RKO (cell line): ENCODE data around the gene ZMYND8.
"Not testable (repeated sequence)": the region's sequence is repeated elsewhere in the genome, so short reads cannot be mapped to it uniquely, and the experiment has no call there.

Experiments used
- DNase-seq: peaks from one replicate; pipeline ENCODE4 v3.0.0-alpha.2; 2016; ENCODE audit warnings: low spot score

Gene ZMYND8

GRCh38 chr20:47202733-47203667, 153.5 kb downstream of the ZMYND8 start:
- no peak for DNase-seq

DNA sequence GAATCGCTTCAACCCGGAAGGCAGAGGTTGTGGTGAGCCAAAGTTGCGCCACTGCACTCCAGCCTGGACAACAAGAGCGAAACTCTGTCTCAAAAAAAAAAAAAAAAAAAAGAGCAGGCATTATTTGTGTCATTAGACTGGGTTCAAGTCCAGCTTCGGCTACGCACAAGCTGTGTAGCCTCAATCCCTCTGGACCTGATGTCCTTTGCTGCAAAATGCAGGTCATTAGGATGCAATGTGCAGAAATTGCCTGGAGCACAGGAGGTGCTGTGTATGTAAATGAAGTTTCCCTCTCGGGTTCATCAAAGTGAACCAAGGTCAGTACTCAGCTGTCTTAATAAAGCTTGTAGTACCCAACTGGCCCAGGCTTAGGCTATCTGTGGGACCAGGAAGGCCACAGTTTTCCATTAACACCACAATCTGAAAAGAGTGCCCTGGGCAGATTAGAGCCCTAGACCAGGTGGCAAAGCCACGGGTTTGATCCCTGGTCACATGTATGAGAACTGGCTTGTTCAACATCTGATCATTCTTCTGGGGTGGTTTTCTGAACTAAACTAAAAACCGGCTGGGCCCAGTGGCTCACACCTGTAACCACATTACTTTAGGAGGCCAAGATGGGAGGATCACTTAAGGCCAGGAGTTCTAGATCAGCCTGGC, 155.3 kb downstream of the ZMYND8 start:
- DNase-seq: no peak

DNA sequence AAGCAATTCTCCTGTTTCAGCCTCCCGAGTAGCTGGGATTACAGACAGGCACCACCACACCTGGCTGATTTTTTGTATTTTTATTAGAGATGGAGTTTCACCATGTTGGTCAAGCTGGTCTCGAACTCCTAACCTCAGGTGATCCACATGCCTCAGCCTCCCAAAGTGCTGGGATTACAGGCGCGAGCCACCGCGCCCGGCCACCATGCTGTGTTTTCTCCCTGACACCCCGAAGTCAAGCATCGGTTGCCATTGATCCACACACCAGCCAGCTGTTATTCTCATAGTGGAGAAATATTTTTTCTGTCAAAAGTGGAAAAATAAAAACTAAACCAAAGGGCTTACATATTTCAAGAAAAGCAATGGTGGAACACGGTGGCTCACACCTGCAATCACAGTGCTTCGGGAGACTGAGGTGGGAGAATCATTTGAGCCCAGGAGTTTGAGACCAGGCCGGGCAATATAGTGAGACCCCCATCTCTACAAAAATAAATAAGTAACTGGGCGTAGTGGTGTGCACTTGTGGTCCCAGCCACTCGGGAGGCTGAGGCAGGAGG, 157.4 kb downstream of the ZMYND8 start:
- no peak for DNase-seq

DNA sequence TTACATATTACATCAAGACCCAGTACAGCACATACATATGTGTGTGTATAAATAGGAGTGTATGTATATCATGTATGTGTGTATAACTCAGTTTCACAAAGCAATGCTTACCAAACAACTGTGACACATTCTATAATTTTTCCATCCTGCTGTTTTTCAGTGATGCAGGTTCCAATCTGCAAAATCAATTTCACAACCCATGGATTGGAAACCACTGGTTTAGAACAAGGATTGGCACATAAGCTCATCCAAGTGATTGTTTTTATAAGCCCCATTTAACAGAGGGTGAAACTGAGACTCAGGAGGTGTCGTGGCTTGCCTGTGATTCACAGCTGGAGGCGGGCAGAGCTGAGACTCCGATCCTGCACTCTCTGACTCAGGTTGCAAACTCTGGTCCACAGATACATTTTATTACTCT, 158.2 kb downstream of the ZMYND8 start:
- peak; percentile 52 for DNase-seq

DNA sequence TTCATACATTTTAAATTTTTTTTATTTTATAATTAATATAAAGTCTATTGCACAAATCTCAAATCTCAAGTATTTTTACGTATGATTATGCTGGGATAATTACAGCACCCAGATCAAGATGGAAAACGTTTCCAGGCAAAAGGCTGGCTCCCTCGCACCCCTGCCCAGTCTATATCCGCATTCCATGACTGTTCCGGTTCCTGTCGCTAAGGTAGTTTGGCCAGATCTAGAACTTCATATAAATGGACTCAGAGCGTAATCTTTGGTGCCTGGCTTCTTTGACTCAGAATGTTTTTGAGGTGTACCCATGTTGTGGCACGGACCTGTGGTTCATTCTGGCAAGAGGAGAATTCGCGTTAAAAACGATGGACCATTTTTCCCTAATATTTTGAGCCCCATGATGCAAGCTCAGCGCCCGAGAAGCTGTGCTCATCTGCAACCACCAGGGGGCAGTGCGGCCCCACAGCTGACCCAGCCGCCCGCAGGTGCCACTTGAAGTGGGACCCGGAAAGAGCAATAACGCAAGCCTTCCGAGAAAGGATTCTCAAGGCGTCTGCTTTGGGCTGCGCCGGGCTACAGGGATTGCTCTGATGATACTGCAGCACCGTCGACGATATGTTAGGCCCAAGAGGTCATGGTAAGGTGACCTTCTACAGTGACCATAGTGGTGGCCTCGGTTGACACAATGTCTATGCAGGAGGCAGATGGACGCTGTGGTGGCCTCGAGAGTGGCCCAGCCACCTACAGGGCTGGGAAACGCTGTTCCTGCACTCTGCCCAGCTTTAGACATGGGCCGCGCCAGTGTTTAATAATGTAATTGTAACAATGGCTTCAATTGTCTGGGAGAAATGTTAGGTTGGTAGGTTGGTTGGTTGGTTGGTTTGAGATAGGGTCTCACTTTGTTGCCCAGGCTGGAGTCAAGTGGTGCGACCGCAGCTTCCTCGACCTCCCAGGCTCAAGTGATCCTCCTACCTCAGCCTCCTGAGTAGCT, 160.1 kb downstream of the ZMYND8 start:
- peak; percentile 70 for DNase-seq

DNA sequence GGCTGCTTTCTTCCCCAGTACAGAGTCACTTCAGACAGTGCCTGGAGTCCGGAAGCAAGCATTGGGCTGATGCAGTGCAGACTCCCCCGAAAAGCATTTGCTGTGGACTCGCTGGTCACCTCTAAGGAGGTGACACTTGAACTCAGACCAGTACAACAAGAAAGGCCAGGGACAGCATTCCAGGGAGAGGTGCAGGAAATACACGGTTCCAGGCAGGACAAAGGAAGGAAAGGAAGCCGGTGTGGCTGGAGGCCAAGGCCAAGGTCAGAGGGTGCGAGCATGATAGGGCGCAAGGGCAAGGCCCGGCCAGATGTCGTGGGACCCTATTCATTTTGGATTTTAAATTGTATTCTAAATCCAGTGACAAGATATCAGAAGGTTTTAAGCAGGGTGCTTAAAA, 160.9 kb downstream of the ZMYND8 start:
- DNase-seq: no peak

DNA sequence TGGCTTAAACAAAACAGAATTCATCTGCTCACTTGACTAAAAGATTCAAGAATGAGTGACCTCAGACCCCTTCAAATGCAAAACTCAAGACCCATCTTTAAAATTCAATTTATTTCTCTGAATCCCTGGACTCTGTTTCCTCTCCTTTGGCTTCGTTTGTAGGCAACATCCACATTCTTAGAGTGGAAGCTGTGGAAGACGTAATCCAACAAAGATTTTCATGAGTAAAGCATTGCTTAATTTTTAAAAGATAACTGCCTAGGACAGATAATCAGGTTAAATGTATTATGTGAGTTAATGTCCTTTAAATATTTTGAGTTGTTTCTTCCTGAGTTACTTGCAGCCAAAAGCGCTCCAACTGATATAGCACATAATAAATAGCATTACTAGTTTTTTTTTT, 164.5 kb downstream of the ZMYND8 start:
- DNase-seq: no peak

DNA sequence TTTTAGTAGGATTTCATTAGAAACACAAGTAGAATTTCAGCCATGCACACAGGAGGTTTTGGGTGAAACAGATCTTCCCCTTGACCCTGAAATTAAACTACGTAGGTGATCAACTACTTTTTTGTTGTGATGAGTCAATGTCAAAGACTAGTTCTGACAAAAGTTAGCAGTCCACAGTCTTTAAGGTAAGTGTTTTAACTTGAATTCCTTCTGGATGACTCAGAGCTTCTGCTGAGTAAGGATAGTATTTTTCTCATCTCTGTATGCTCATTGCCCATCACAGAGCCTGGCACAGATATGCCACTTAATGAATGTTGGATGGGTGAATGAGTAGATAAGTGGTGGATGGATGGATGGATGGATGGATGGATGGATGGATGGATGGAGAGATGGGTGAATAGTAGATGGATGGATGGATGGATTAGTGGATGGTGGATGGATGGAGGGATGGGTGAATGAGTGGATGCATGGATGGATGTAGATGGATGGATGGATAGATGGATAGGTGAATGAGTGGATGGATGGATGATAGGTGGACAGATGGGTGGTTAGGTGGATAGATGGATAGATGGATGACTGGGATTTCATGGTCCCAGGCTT, 165.3 kb downstream of the ZMYND8 start:
- peak; percentile 31 for DNase-seq

GRCh38 chr20:47189060-47189459, 167.4 kb downstream of the ZMYND8 start:
- DNase-seq: no peak

DNA sequence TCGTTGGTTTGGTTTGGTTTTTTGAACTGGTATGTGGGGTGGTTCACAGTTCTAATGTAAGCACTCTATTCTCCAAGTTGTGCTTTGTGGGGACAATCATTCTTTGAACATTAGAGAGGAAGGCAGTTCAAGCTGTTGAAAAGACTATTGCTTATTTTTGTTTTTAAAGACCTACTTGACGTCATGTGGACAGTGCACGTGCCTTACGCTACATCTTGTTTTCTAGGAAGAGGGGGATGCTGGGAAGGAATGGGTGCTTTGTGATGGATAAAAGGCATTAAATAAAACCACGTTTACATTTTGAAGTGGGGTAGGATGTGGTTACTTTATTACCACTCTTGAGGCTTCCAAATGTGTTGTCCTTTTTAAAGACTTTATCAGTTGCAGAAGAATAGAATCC, 168.0 kb downstream of the ZMYND8 start:
- no peak for DNase-seq

DNA sequence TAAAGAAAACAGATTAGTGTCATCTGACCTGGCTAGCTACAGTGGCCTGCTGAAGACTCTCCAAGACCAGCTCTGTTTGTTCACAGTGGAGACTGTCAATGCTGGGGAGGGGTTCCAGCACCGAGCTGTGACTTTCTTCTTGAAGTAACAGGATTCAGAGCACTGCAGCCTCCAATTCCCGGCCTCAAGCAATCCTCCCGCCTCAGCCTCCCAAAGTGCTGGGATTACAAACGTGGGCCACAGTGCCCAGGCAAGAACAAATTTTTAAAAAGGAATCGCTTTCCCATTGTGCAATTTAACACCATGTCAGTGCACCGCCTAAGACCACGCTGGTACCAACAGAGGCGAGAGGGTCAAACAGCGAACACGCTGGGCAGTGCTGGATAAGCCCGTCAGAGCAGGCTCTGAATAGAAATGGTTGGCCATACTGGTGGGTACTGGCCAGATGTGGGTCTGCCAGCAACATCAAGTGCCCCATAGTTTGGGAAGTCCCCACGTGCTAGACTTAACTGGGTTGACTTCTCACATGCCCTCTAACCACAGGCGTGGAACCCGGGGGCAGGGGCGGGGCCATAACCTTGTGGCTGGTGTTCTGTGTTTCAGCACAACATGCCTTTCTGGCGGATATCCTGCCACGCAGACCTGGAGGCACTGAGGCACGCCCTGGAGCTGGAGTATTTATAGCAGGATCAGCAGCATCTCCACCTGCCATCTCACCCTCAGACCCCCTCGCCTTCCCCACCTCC, 168.9 kb downstream of the ZMYND8 start:
- DNase-seq: no peak

DNA sequence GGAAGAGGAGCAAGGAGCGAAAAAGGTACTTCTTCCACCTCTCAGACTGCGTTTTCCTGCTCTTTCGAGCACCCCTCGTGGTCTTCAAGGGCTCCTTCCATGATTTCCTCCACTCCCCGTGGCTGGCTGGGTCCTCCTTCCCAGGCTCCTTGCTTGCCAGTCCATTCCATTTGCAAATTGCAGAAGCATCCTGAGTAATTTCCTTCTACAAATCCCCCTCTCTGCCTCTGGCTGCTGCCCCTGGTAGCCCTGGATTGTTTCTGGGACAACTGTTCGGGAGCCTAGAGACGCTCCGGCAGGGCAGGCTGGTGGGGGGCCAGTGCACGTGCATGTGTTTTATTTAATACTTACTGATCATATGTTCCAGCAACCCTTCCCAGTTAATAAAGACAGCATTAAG, 173.1 kb downstream of the ZMYND8 start:
- DNase-seq: no peak

DNA sequence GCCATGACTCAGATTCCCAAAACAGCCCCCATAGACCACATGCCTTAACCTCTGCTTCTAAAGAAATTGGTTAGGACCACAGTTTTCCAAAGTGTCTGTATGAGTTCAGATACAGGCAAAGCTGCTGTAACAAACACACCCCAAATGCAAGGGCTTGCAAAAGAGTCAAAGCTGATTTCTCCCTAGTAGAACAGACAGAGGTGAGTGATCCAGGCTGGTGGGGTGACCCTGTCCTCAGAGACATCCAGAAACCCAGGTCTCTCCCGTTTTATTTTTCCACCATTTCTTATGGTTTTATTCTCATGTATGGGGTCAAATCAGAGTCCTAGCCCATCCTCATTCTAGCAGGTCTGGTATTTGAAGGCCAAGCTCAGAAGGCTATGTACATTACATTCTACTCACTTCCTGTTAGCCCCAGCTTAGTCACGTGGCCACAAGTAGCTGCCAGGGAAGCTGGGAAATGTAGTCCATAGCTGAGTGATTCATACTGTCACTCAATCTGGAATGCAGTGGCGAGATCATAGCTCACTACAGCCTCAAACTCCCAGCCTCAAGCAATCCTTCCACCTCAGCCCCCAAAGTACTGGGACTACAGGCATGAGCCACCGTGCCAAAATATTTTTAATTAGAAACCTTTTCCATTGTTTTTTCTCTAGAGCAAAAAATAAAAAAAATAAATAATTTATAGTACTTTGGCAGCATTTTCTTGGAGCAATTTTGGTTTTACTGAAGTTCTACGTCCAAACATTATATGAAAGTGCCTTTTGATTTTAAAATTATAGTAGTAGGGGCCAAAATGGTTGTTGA, 175.2 kb downstream of the ZMYND8 start:
- DNase-seq: peak; percentile 95

DNA sequence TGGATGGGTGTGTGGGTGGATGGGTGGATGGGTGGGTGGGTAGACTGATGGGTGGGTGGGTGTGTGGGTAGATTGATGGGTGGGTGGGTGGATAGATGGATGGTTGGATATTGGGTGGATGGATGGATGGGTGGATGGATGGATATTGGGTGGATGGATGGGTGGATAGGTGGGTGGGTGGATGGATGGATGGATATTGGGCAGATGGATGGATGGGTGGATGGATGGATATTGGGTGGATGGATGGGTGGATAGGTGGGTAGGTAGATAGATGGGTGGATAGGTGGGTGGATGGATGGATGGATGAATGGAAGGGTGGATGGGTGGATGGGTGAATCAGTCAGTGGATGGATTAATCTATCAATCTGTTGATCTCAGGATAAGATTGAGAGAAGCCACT, 177.2 kb downstream of the ZMYND8 start:
- no peak for DNase-seq

- no peak for DNase-seq
Observed at GRCh38 chr20:47178851-47179250, 177.6 kb downstream of the ZMYND8 start.

GRCh38 chr20:47178277-47178676, 178.2 kb downstream of the ZMYND8 start:
- DNase-seq: no peak

DNA sequence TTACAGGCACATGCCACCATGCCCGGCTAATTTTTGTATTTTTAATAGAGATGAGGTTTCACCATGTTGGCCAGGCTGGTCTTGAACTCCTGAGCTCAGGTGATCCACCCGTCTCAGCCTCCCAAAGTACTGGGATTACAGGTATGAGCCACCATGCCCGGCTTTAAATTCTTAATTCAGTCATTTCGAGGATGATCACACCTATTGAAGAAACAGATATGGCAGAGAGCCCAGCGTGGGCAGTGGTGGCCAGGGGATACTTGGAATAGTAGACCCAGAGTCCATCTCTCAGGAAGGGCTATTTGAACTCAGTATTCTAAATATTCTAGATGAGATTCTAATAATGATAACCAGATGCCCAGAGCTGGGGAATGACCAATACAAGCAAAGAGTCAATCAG, 180.3 kb downstream of the ZMYND8 start:
- not testable (repeated sequence) for DNase-seq

DNA sequence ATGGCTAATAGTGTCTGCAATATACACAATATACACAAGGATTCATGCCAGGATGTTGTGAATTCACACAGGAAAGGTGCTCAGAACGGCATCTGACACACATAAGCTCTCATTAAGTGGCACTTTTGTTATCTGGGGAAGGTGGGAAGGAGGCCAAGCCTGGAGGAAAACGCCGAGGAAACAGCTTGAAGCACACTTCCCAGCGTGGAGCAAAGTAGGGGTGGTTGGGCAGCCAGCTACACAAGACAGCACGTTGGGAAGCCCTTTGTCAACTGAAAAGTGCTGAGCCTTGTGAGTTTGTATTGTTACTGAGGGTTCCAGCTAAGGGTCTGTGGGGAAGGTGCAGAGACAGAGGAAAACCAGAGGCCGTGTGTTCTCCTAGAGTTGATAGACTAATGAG, 181.0 kb downstream of the ZMYND8 start:
- DNase-seq: no peak

GRCh38 chr20:47174456-47175243, 181.8 kb downstream of the ZMYND8 start:
- DNase-seq: no peak
